Activated B cell treated with CpG ODN at 0.5 μM for 24 hours (primary cell): Measurements from ENCODE around the gene TMEM158. TPM values are rescaled to one million over a fixed set of nuclear protein-coding genes. Genes with fewer than 3 reads are reported as not detected.

Experiments
- ATAC-seq: fragments of 200-7000 bp; cut with Tn5 transposase; one replicate; pipeline ENCODE4 v1.10.0; 2021; ENCODE audit warnings: low read depth, mild to moderate bottlenecking, moderate library complexity
- CTCF ChIA-PET: fragments of 350-600 bp; sonication (Branson Sonifier 250); formaldehyde crosslinking; loops from one replicate; lab custom pipeline; 2021; ENCODE audit warnings: antibody characterized with exemption; lab: Charles Lee
- POLR2A ChIA-PET: fragments of 350-600 bp; sonication (Branson Sonifier 250); formaldehyde crosslinking; loops from one replicate; lab custom pipeline; 2021; ENCODE audit warnings: antibody characterized with exemption; lab: Charles Lee
- DNase-seq: peaks from one replicate; pipeline ENCODE4 v3.0.0; 2022
- H3K27ac Mint-ChIP-seq: one replicate; pipeline ENCODE4 v1.8.0; 2020; ENCODE audit warnings: mixed read lengths
- H3K27me3 Mint-ChIP-seq: one replicate; pipeline ENCODE4 v1.8.0; 2021; ENCODE audit warnings: mixed read lengths
- H3K36me3 Mint-ChIP-seq: one replicate; pipeline ENCODE4 v1.8.0; 2021; ENCODE audit warnings: low read depth, mixed read lengths
- H3K4me1 Mint-ChIP-seq: one replicate; pipeline ENCODE4 v1.8.0; 2021; ENCODE audit warnings: mixed read lengths
- H3K4me3 Mint-ChIP-seq: one replicate; pipeline ENCODE4 v1.8.0; 2020; ENCODE audit warnings: mild to moderate bottlenecking, mixed read lengths
- H3K9me3 Mint-ChIP-seq: one replicate; pipeline ENCODE4 v1.8.0; 2020; ENCODE audit warnings: mixed read lengths
- intact Hi-C: fragments of 100-400 bp; cut with micrococcal nuclease; formaldehyde crosslinking; loops from one replicate; pipeline ENCODE4 v1.15.1; 2024
- total RNA-seq: library from RNA; stranded (reverse); gene quantifications from 2 replicates; pipeline ENCODE4 v1.2.3, GENCODE V29; 2022
- TF ChIP-seq, protein P1 (sequence below): fragments of 200-600 bp; IDR thresholded peaks from one replicate; pipeline ENCODE4 v1.8.0; 2022; ENCODE audit warnings: antibody characterized with exemption, mild to moderate bottlenecking

TMEM158 gene
- total RNA-seq, 1 donor from 2014 or later, result 0.13 TPM

DNA sequence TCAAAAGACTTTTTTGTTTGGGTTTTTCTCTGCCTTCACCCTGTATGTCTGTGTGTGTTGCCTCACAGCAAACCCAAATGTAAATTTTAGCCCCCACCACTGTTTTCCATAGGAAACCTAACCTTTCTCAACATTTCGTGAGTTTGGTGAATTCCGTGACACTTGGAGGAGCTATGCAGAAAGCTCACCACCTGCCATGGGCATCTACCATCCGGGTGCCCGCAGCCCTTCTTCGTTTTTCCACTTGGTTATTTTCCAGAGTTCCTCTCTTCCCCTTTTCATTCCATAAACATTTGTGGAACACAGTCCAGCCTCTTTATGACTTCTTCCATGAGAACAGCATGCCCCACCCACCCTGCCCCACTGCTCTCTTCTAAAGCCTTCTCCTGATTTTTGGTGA lies 31.3 kb downstream of the TMEM158 start:
- H3K27ac Mint-ChIP-seq, result no peak overlapping the region
- TF ChIP-seq, protein P1, sequence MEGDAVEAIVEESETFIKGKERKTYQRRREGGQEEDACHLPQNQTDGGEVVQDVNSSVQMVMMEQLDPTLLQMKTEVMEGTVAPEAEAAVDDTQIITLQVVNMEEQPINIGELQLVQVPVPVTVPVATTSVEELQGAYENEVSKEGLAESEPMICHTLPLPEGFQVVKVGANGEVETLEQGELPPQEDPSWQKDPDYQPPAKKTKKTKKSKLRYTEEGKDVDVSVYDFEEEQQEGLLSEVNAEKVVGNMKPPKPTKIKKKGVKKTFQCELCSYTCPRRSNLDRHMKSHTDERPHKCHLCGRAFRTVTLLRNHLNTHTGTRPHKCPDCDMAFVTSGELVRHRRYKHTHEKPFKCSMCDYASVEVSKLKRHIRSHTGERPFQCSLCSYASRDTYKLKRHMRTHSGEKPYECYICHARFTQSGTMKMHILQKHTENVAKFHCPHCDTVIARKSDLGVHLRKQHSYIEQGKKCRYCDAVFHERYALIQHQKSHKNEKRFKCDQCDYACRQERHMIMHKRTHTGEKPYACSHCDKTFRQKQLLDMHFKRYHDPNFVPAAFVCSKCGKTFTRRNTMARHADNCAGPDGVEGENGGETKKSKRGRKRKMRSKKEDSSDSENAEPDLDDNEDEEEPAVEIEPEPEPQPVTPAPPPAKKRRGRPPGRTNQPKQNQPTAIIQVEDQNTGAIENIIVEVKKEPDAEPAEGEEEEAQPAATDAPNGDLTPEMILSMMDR, result no peak
- no peak overlapping the region for H3K4me3 Mint-ChIP-seq
- H3K36me3 Mint-ChIP-seq, result no peaks in the 10 kb centered on the region
- DNase-seq (no peak), ATAC-seq (no peak)
- no peaks in the 10 kb centered on the region for H3K4me1 Mint-ChIP-seq
- ChIA-PET POLR2A (no interaction called here), CTCF (no interaction called here)
- H3K27me3 Mint-ChIP-seq, result peaks cover 11% of the 10 kb centered on the region
- H3K9me3 Mint-ChIP-seq, result no peaks in the 10 kb centered on the region
- intact Hi-C loops, result no loop called here

DNA sequence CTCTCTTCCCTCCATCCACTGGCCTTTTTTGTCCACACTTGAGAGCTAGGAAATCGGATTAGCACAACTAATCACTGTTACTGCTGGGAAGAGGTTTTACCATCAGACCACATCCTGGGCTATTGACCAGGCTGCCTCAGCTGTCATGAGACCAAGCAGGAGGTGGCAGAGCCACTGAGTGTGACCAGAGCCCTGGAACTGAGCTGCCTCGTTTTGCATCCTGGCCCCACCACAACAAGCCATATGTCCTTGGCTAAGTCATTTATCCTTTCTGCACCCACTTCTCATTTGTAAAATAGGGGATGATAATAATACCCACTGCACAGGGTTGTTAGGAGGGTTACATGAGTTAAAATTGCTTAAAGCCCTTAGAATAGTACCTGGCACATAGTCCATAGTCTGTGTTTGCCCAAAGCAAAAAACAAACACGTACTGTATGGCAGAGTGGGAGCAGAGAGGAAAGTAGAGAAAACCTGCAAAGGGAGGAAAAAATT lies 34.1 kb downstream of the TMEM158 start:
- intact Hi-C loops, result no loop called here
- Mint-ChIP-seq H3K27ac (no peak overlapping the region), H3K36me3 (no peaks in the 10 kb centered on the region), H3K4me3 (no peak overlapping the region), H3K4me1 (no peaks in the 10 kb centered on the region), H3K9me3 (no peaks in the 10 kb centered on the region), H3K27me3 (peaks cover 5% of the 10 kb centered on the region)
- DNase-seq (no peak), ATAC-seq (no peak)
- CTCF ChIA-PET, result interaction anchor here (1.2 kb wide), 1 partner anchor 18 kb away, joined by 3 read pairs; no protein-coding TSS in a partner anchor
- POLR2A ChIA-PET, result no interaction called here
- TF ChIP-seq, protein P1, result no peak

DNA sequence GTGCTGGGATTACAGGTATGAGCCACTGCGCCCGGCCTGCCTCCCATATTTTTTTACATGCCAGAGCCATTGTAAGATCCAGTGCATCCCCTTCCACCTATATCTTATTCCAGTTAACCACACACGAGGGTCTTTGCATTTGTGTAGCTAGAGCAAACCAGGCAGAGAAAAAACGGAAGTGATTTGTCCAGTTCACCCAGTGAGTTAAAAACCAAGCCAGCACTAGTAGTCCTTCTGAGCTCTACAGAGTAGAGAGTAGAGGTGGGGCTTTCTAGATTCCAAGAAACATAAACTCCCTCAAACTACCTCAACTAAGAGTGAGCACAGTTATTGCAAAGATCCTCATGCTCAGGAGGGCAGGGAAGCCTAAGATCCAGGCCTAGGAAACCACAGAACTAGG lies 34.7 kb downstream of the TMEM158 start:
- intact Hi-C loops, result no loop called here
- ChIA-PET CTCF (interaction anchor here (1.2 kb wide), 1 partner anchor 18 kb away, joined by 3 read pairs; no protein-coding TSS in a partner anchor), POLR2A (no interaction called here)
- H3K27ac Mint-ChIP-seq, result no peak overlapping the region
- H3K4me3 Mint-ChIP-seq, result no peak overlapping the region
- H3K36me3 Mint-ChIP-seq, result no peaks in the 10 kb centered on the region
- H3K9me3 Mint-ChIP-seq, result no peaks in the 10 kb centered on the region
- DNase-seq (no peak), ATAC-seq (no peak)
- TF ChIP-seq, protein P1, result no peak
- H3K27me3 Mint-ChIP-seq, result peaks cover 5% of the 10 kb centered on the region
- no peaks in the 10 kb centered on the region for H3K4me1 Mint-ChIP-seq

DNA sequence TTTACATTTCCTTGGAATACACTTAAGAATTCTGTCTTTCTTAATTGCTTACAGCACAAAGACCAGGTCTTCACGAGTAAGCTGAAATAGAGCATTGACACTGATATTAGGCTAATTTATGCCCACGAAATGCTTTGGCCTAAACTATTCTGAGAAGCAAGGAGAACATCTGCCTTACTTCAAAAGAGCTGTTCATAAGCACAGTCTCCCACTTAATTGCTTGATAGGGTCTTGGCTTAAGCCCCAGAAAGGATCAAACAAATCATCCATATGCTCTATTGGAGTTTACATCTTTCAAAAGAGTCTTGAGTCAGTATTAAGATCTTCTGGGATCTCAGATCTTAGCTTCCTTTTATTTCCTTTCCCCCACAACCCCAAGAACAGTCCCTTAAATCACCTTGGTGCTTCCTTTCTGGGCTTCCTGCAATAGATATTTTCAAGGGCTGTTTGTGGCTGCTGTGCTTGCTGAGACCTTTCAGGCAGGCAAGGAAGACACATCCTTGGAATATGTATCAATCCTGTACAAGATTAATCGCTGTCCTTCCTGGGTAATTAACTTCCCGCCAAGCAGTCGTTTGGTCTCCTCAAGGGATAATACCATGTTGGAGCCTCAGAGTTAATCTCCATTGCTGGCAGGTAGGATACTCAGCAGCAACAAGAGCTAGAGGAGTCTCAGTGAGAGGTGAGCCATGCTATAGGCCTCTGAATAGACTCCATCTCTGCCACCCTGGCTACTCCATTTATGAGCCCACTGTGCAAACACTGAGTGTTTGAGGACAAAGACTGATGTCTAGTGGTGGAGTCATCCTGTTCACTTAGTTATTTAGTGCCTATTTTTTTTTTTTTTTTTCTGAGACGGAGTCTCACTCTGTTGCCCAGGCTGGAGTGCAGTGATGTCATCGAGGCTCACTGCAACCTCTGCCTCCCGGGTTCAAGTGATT lies 37.1 kb downstream of the TMEM158 start:
- DNase-seq (no peak), ATAC-seq (no peak)
- intact Hi-C loops, result no loop called here
- Mint-ChIP-seq H3K36me3 (no peaks in the 10 kb centered on the region), H3K4me1 (no peaks in the 10 kb centered on the region), H3K9me3 (no peaks in the 10 kb centered on the region), H3K27me3 (peaks cover 3% of the 10 kb centered on the region), H3K4me3 (no peak overlapping the region), H3K27ac (no peak overlapping the region)
- TF ChIP-seq, protein P1, result no peak
- CTCF ChIA-PET, result no interaction called here
- POLR2A ChIA-PET, result no interaction called here

DNA sequence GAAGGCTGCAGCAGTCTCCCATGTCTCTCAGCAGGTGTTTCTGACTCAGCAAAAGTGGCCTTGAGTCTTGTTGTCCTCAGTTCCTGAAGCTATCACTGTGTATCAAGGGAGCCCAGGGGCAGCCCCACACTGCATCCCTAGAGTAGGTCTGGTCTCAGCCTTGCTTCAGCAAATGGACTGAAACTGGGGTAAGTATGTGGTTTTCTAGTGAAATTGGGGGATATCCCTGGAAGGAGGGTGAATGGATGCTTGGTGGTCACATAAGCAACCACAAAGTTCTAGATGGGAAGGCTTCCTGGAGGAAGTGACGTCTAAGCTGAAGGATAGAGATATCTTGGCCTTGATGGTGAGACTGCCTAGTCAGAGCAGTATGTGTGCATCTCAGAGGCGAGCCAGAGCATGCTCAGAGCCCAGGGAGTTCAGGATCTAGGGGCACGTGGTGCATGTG lies 38.4 kb downstream of the TMEM158 start:
- Mint-ChIP-seq H3K36me3 (no peaks in the 10 kb centered on the region), H3K27me3 (peaks cover 3% of the 10 kb centered on the region), H3K4me3 (no peak overlapping the region), H3K9me3 (no peaks in the 10 kb centered on the region), H3K4me1 (no peaks in the 10 kb centered on the region), H3K27ac (no peak overlapping the region)
- ChIA-PET POLR2A (no interaction called here), CTCF (no interaction called here)
- TF ChIP-seq, protein P1, result no peak
- intact Hi-C loops, result no loop called here
- ATAC-seq (no peak), DNase-seq (no peak)
